Measurements from ENCODE around the gene KRTAP4-9.
"Not testable (repeated sequence)": the region's sequence is repeated elsewhere in the genome, so short reads cannot be mapped to it uniquely, and the experiment has no call there.

The KRTAP4-9 gene

GRCh38 chr17:41148971-41149651 is 43.9 kb downstream of the KRTAP4-9 start:
- H3K79me2 ChIP-seq (ENCODE audit: control insufficient read depth, insufficient read depth, low read length); H3K27me3 ChIP-seq (ENCODE audit: insufficient read depth, low read length, poor library complexity); H2BK15ac ChIP-seq (replicated peaks; ENCODE audit: low read depth); H2BK120ac ChIP-seq (ENCODE audit: low read depth, low read length); H3K4me2 ChIP-seq (ENCODE audit: low read length); H3K4me1 ChIP-seq (ENCODE audit: control insufficient read depth, low read depth, low read length); H3K27ac ChIP-seq (ENCODE audit: low read depth, low read length); H3K18ac ChIP-seq (ENCODE audit: low read length); H3K4me3 ChIP-seq (ENCODE audit: low read length); H3K36me3 ChIP-seq (ENCODE audit: control insufficient read depth, insufficient read depth, low read length); H3K9ac ChIP-seq (ENCODE audit: low read length); DNase-seq; H3K4ac ChIP-seq (ENCODE audit: low read depth, low read length); H3K23ac ChIP-seq (ENCODE audit: low read length); H3K79me1 ChIP-seq (ENCODE audit: low read length); H2AK5ac ChIP-seq (ENCODE audit: low read length); H4K8ac ChIP-seq (ENCODE audit: low read depth, low read length); H3K56ac ChIP-seq (ENCODE audit: low read length); H2BK5ac ChIP-seq (ENCODE audit: low read length); H4K5ac ChIP-seq (ENCODE audit: low read length): not testable (repeated sequence)
- WGBS (ENCODE audit: extremely low coverage, insufficient coverage, low lambda C conversion rate), result no CpG with 5 or more reads among the region's 10 CpGs

DNA sequence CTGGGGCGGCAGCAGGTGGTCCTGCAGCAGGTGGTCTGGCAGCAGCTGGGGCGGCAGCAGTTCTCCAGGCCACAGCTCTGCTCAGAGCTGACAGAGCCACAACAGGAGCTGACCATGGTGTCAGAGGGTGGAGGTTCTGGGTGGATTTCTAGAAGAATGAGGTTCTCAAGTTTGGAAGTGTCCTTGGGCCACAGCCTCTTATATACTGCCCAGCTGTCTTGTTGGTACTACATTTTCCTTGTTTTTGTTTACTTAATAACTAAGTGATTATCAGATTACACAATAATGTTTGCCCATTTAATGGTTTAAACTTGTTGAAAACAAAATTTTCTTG is 44.4 kb downstream of the KRTAP4-9 start, which contains the start of gene KRTAP4-5:
KRTAP4-5 (minus strand) TSS at position 174 of the 334 bp plus-strand sequence; CDS start at position 116, 58 bp downstream.
- Histone ChIP-seq H2BK120ac (ENCODE audit: low read depth, low read length) (no peak within 1 kb of the TSS), H2AK5ac (ENCODE audit: low read length) (no peak within 1 kb of the TSS), H4K8ac (ENCODE audit: low read depth, low read length) (no peak within 1 kb of the TSS), H2BK15ac (replicated peaks; ENCODE audit: low read depth) (no peak within 1 kb of the TSS), H3K79me1 (ENCODE audit: low read length) (no peaks in the 10 kb centered on the region), H3K36me3 (ENCODE audit: control insufficient read depth, insufficient read depth, low read length) (no peaks in the 10 kb centered on the region), H4K5ac (ENCODE audit: low read length) (no peak within 1 kb of the TSS), H3K4ac (ENCODE audit: low read depth, low read length) (no peak within 1 kb of the TSS), H3K4me3 (ENCODE audit: low read length) (no peak within 1 kb of the TSS), H2BK5ac (ENCODE audit: low read length) (no peak within 1 kb of the TSS), H3K23ac (ENCODE audit: low read length) (no peak within 1 kb of the TSS), H3K4me2 (ENCODE audit: low read length) (no peak within 1 kb of the TSS), H3K79me2 (ENCODE audit: control insufficient read depth, insufficient read depth, low read length) (no peaks in the 10 kb centered on the region), H3K4me1 (ENCODE audit: control insufficient read depth, low read depth, low read length) (no peaks in the 10 kb centered on the region), H3K9ac (ENCODE audit: low read length) (no peak within 1 kb of the TSS), H3K18ac (ENCODE audit: low read length) (no peak within 1 kb of the TSS), H3K27ac (ENCODE audit: low read depth, low read length) (no peak within 1 kb of the TSS), H3K27me3 (ENCODE audit: insufficient read depth, low read length, poor library complexity) (no peaks in the 10 kb centered on the region), H3K56ac (ENCODE audit: low read length) (no peak within 1 kb of the TSS)
- no CpG with 5 or more reads among the region's 2 CpGs for WGBS (ENCODE audit: extremely low coverage, insufficient coverage, low lambda C conversion rate)
- DNase-seq, result no peak

- H3K56ac ChIP-seq (ENCODE audit: low read length), result no peak overlapping the region
- WGBS (ENCODE audit: extremely low coverage, insufficient coverage, low lambda C conversion rate), result no CpG with 5 or more reads among the region's 4 CpGs
- no peaks in the 10 kb centered on the region for H3K27me3 ChIP-seq (ENCODE audit: insufficient read depth, low read length, poor library complexity)
Observed at GRCh38 chr17:41150026-41150425, 44.8 kb downstream of the KRTAP4-9 start.

DNA sequence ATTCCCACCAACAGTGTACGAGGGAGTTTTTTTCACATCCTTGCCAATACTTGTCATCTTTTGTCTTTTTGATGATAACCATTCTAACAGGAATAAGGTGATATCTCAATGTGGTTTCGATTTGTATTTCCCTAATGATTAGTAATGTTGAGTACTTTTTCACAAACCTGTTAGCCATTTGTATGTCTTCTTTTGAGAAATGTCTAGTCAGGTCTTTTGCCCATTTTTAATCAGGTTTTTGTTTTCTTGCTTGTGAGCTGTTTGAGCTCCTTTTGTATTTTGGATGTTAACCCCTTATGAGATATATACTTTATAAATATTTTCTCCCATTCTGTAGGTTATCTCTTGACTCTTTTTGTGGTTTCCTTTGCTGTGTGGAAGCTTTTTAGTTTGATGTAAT is 46.3 kb downstream of the KRTAP4-9 start:
- Histone ChIP-seq H3K9ac (ENCODE audit: low read length) (no peak overlapping the region), H3K27ac (ENCODE audit: low read depth, low read length) (no peak overlapping the region), H2BK15ac (replicated peaks; ENCODE audit: low read depth) (no peak overlapping the region), H3K79me2 (ENCODE audit: control insufficient read depth, insufficient read depth, low read length) (no peaks in the 10 kb centered on the region), H3K18ac (ENCODE audit: low read length) (no peak overlapping the region), H4K8ac (ENCODE audit: low read depth, low read length) (no peak overlapping the region), H2AK5ac (ENCODE audit: low read length) (no peak overlapping the region), H3K23ac (ENCODE audit: low read length) (no peak overlapping the region), H3K4ac (ENCODE audit: low read depth, low read length) (no peak overlapping the region), H3K27me3 (ENCODE audit: insufficient read depth, low read length, poor library complexity) (no peaks in the 10 kb centered on the region), H3K4me2 (ENCODE audit: low read length) (no peak overlapping the region), H2BK120ac (ENCODE audit: low read depth, low read length) (no peak overlapping the region), H2BK5ac (ENCODE audit: low read length) (no peak overlapping the region), H3K79me1 (ENCODE audit: low read length) (no peaks in the 10 kb centered on the region), H3K36me3 (ENCODE audit: control insufficient read depth, insufficient read depth, low read length) (no peaks in the 10 kb centered on the region), H3K4me1 (ENCODE audit: control insufficient read depth, low read depth, low read length) (no peaks in the 10 kb centered on the region), H3K56ac (ENCODE audit: low read length) (no peak overlapping the region), H3K4me3 (ENCODE audit: low read length) (no peak overlapping the region), H4K5ac (ENCODE audit: low read length) (no peak overlapping the region)
- WGBS (ENCODE audit: extremely low coverage, insufficient coverage, low lambda C conversion rate), result no CpG with 5 or more reads among the region's 2 CpGs
- no peak for DNase-seq

More at GRCh38 chr17:41150026-41150425, 44.8 kb downstream of the KRTAP4-9 start:
- Histone ChIP-seq H3K9ac (ENCODE audit: low read length) (no peak overlapping the region), H4K8ac (ENCODE audit: low read depth, low read length) (no peak overlapping the region), H3K4me3 (ENCODE audit: low read length) (no peak overlapping the region), H3K4me2 (ENCODE audit: low read length) (no peak overlapping the region), H3K36me3 (ENCODE audit: control insufficient read depth, insufficient read depth, low read length) (no peaks in the 10 kb centered on the region), H3K4me1 (ENCODE audit: control insufficient read depth, low read depth, low read length) (no peaks in the 10 kb centered on the region), H2AK5ac (ENCODE audit: low read length) (no peak overlapping the region), H2BK120ac (ENCODE audit: low read depth, low read length) (no peak overlapping the region), H2BK5ac (ENCODE audit: low read length) (no peak overlapping the region), H2BK15ac (replicated peaks; ENCODE audit: low read depth) (no peak overlapping the region), H3K18ac (ENCODE audit: low read length) (no peak overlapping the region), H3K23ac (ENCODE audit: low read length) (no peak overlapping the region), H3K79me2 (ENCODE audit: control insufficient read depth, insufficient read depth, low read length) (no peaks in the 10 kb centered on the region), H3K4ac (ENCODE audit: low read depth, low read length) (no peak overlapping the region), H3K79me1 (ENCODE audit: low read length) (no peaks in the 10 kb centered on the region), H3K27ac (ENCODE audit: low read depth, low read length) (no peak overlapping the region), H4K5ac (ENCODE audit: low read length) (no peak overlapping the region)
- no peak for DNase-seq

- no peak overlapping the region for H2BK5ac ChIP-seq (ENCODE audit: low read length)
- no peak overlapping the region for H4K5ac ChIP-seq (ENCODE audit: low read length)
- no peak overlapping the region for H2BK120ac ChIP-seq (ENCODE audit: low read depth, low read length)
- H3K36me3 ChIP-seq (ENCODE audit: control insufficient read depth, insufficient read depth, low read length), result no peaks in the 10 kb centered on the region
- H4K8ac ChIP-seq (ENCODE audit: low read depth, low read length), result no peak overlapping the region
- H3K23ac ChIP-seq (ENCODE audit: low read length), result no peak overlapping the region
- no peaks in the 10 kb centered on the region for H3K27me3 ChIP-seq (ENCODE audit: insufficient read depth, low read length, poor library complexity)
- no peaks in the 10 kb centered on the region for H3K4me1 ChIP-seq (ENCODE audit: control insufficient read depth, low read depth, low read length)
- no CpG with 5 or more reads among the region's 2 CpGs for WGBS (ENCODE audit: extremely low coverage, insufficient coverage, low lambda C conversion rate)
- H2AK5ac ChIP-seq (ENCODE audit: low read length), result no peak overlapping the region
- H3K9ac ChIP-seq (ENCODE audit: low read length), result no peak overlapping the region
- DNase-seq, result no peak
- no peak overlapping the region for H3K4me2 ChIP-seq (ENCODE audit: low read length)
- H2BK15ac ChIP-seq (replicated peaks; ENCODE audit: low read depth), result no peak overlapping the region
- H3K18ac ChIP-seq (ENCODE audit: low read length), result no peak overlapping the region
- H3K79me2 ChIP-seq (ENCODE audit: control insufficient read depth, insufficient read depth, low read length), result no peaks in the 10 kb centered on the region
- no peak overlapping the region for H3K4me3 ChIP-seq (ENCODE audit: low read length)
- H3K27ac ChIP-seq (ENCODE audit: low read depth, low read length), result no peak overlapping the region
- no peak overlapping the region for H3K56ac ChIP-seq (ENCODE audit: low read length)
- no peak overlapping the region for H3K4ac ChIP-seq (ENCODE audit: low read depth, low read length)
- H3K79me1 ChIP-seq (ENCODE audit: low read length), result no peaks in the 10 kb centered on the region
Observed at GRCh38 chr17:41153856-41154255, 48.7 kb downstream of the KRTAP4-9 start.

All from mesendoderm (in vitro differentiated cells).